Activated CD4-positive, alpha-beta T cell treated with anti-CD3 and anti-CD28 coated beads, Interleukin-2, amount 10 ng/mL, durations not matched to agents 7 days and 5 days (primary cell): ENCODE data around the gene PTPRD. TPM values are rescaled to one million over a fixed set of nuclear protein-coding genes. Genes with fewer than 3 reads are reported as not detected.
"Not testable (repeated sequence)": the region's sequence is repeated elsewhere in the genome, so short reads cannot be mapped to it uniquely, and the experiment has no call there.

Experiments used
- CTCF ChIA-PET: fragments of 350-600 bp; sonication (Branson Sonifier 250); formaldehyde crosslinking; loops from one replicate; lab custom pipeline; 2021; ENCODE audit warnings: antibody characterized with exemption; lab: Charles Lee
- POLR2A ChIA-PET: fragments of 350-600 bp; sonication (Branson Sonifier 250); formaldehyde crosslinking; loops from one replicate; lab custom pipeline; 2021; ENCODE audit warnings: antibody characterized with exemption; lab: Charles Lee
- DNase-seq: peaks from one replicate; pipeline ENCODE4 v3.0.0-alpha.2; 2020
- H3K27ac Mint-ChIP-seq: one replicate; pipeline ENCODE4 v1.8.0; 2021; ENCODE audit warnings: mild to moderate bottlenecking, moderate library complexity, mixed read lengths
- H3K27me3 Mint-ChIP-seq: one replicate; pipeline ENCODE4 v1.8.0; 2021; ENCODE audit warnings: mixed read lengths
- H3K36me3 Mint-ChIP-seq: one replicate; pipeline ENCODE4 v1.8.0; 2021; ENCODE audit warnings: low read depth, mixed read lengths
- H3K4me1 Mint-ChIP-seq: one replicate; pipeline ENCODE4 v1.8.0; 2021; ENCODE audit warnings: mixed read lengths
- H3K4me3 Mint-ChIP-seq: one replicate; pipeline ENCODE4 v1.8.0; 2021; ENCODE audit warnings: mild to moderate bottlenecking, moderate library complexity, mixed read lengths
- H3K9me3 Mint-ChIP-seq: one replicate; pipeline ENCODE4 v1.8.0; 2021; ENCODE audit warnings: mixed read lengths
- total RNA-seq, 2 experiments: library from RNA; stranded (reverse); gene quantifications; one replicate each; pipeline ENCODE4 v1.2.3, GENCODE V29; 2021

PTPRD gene
- total RNA-seq, 2 experiments from 2014 or later, result not detected

GRCh38 chr9:10443181-10443867 is 169.5 kb downstream of the PTPRD start:
- H3K36me3 Mint-ChIP-seq, result no peaks in the 10 kb centered on the region
- no peak overlapping the region for H3K4me3 Mint-ChIP-seq
- CTCF ChIA-PET, result no interaction called here

DNA sequence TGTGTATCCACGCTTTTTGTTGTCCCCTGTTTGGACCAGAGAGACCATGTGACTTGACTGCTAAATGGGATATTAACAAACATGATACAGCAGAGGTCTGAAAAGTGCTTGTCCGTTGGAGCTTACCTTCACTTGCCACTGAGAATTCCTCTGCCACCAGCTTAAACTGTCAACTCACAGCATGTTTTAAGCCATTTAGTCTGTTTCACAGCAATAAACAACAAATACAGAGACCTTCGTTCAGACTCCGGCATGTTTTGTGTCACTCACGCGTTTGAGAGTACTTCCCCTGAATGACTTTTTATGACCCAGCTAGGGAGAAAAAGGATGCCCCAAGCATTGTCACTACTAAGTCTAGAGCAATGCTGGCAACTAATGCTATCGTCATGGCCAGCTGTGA is 173.8 kb downstream of the PTPRD start:
- H3K27me3 Mint-ChIP-seq, result no peaks in the 10 kb centered on the region
- ChIA-PET POLR2A (no interaction called here), CTCF (no interaction called here)
- no peaks in the 10 kb centered on the region for H3K4me1 Mint-ChIP-seq
- H3K27ac Mint-ChIP-seq, result no peak overlapping the region
- no peak overlapping the region for H3K4me3 Mint-ChIP-seq
- H3K36me3 Mint-ChIP-seq, result no peaks in the 10 kb centered on the region
- no peak for DNase-seq
- peaks cover 3% of the 10 kb centered on the region for H3K9me3 Mint-ChIP-seq

More at GRCh38 chr9:10443181-10443867, 169.5 kb downstream of the PTPRD start:
- no peak overlapping the region for H3K27ac Mint-ChIP-seq
- DNase-seq, result no peak
- H3K9me3 Mint-ChIP-seq, result peaks cover 5% of the 10 kb centered on the region
- H3K4me1 Mint-ChIP-seq, result no peaks in the 10 kb centered on the region
- H3K27me3 Mint-ChIP-seq, result no peaks in the 10 kb centered on the region
- POLR2A ChIA-PET, result no interaction called here

- Mint-ChIP-seq H3K27ac (no peak overlapping the region), H3K4me1 (no peaks in the 10 kb centered on the region), H3K4me3 (no peak overlapping the region), H3K27me3 (no peaks in the 10 kb centered on the region), H3K36me3 (no peaks in the 10 kb centered on the region), H3K9me3 (peaks cover 4% of the 10 kb centered on the region)
- ChIA-PET CTCF (no interaction called here), POLR2A (no interaction called here)
- DNase-seq, result no peak
Observed at GRCh38 chr9:10436756-10437155, 176.0 kb downstream of the PTPRD start.

- no peak overlapping the region for H3K27ac Mint-ChIP-seq
- no peaks in the 10 kb centered on the region for H3K4me1 Mint-ChIP-seq
- H3K27me3 Mint-ChIP-seq, result no peaks in the 10 kb centered on the region
- peaks cover 4% of the 10 kb centered on the region for H3K9me3 Mint-ChIP-seq
- POLR2A ChIA-PET, result no interaction called here
- H3K36me3 Mint-ChIP-seq, result no peaks in the 10 kb centered on the region
- CTCF ChIA-PET, result no interaction called here
- no peak for DNase-seq
- no peak overlapping the region for H3K4me3 Mint-ChIP-seq
Observed at GRCh38 chr9:10434412-10434811, 178.4 kb downstream of the PTPRD start.

- H3K4me3 Mint-ChIP-seq, result no peak overlapping the region
- H3K27me3 Mint-ChIP-seq, result no peaks in the 10 kb centered on the region
- H3K4me1 Mint-ChIP-seq, result no peaks in the 10 kb centered on the region
- H3K9me3 Mint-ChIP-seq, result no peaks in the 10 kb centered on the region
- DNase-seq, result no peak
- no peak overlapping the region for H3K27ac Mint-ChIP-seq
- no peaks in the 10 kb centered on the region for H3K36me3 Mint-ChIP-seq
- ChIA-PET CTCF (no interaction called here), POLR2A (no interaction called here)
Observed at GRCh38 chr9:10411272-10411671, 201.5 kb downstream of the PTPRD start.

GRCh38 chr9:10403283-10403682 is 209.5 kb downstream of the PTPRD start:
- ChIA-PET CTCF (no interaction called here), POLR2A (no interaction called here)
- Mint-ChIP-seq H3K4me3 (no peak overlapping the region), H3K9me3 (peaks cover 6% of the 10 kb centered on the region), H3K36me3 (no peaks in the 10 kb centered on the region), H3K27ac (no peak overlapping the region), H3K27me3 (no peaks in the 10 kb centered on the region), H3K4me1 (no peaks in the 10 kb centered on the region)
- DNase-seq, result no peak

DNA sequence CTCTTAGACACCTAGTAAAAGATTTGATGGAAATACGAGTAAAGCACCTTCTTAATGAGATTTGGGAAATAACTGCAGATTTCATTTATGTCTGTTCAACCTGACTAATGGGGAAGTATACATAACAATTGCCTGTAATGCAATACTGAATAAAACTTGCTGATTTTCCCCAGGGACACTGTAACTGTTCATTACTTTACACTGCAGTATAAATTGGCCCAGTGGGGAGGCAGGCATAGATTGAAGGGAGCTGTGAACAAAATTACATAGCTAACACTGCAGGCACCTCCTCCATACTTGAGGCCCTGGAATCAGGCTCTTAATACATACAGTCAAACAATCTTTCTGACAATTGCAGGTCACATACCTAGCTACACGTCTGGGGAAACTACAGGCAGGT is 216.2 kb downstream of the PTPRD start:
- CTCF ChIA-PET, result no interaction called here
- H3K4me1 Mint-ChIP-seq, result no peaks in the 10 kb centered on the region
- H3K4me3 Mint-ChIP-seq, result no peak overlapping the region
- H3K27ac Mint-ChIP-seq, result no peak overlapping the region
- POLR2A ChIA-PET, result no interaction called here
- no peaks in the 10 kb centered on the region for H3K36me3 Mint-ChIP-seq
- no peaks in the 10 kb centered on the region for H3K27me3 Mint-ChIP-seq
- peaks cover 3% of the 10 kb centered on the region for H3K9me3 Mint-ChIP-seq
- no peak for DNase-seq

GRCh38 chr9:10387282-10387681 is 225.5 kb downstream of the PTPRD start:
- Mint-ChIP-seq H3K27ac (no peak overlapping the region), H3K4me1 (no peaks in the 10 kb centered on the region), H3K4me3 (no peak overlapping the region), H3K9me3 (no peaks in the 10 kb centered on the region), H3K27me3 (no peaks in the 10 kb centered on the region), H3K36me3 (no peaks in the 10 kb centered on the region)
- ChIA-PET POLR2A (no interaction called here), CTCF (no interaction called here)
- no peak for DNase-seq

- H3K27ac Mint-ChIP-seq, result no peak overlapping the region
- H3K9me3 Mint-ChIP-seq, result no peaks in the 10 kb centered on the region
- H3K4me3 Mint-ChIP-seq, result no peak overlapping the region
- no peaks in the 10 kb centered on the region for H3K4me1 Mint-ChIP-seq
- ChIA-PET CTCF (no interaction called here), POLR2A (no interaction called here)
- no peaks in the 10 kb centered on the region for H3K36me3 Mint-ChIP-seq
- no peaks in the 10 kb centered on the region for H3K27me3 Mint-ChIP-seq
- no peak for DNase-seq
Observed at GRCh38 chr9:10371824-10372223, 241.0 kb downstream of the PTPRD start.

GRCh38 chr9:10366171-10366779 is 246.5 kb downstream of the PTPRD start:
- Mint-ChIP-seq H3K4me3 (no peak overlapping the region), H3K9me3 (no peaks in the 10 kb centered on the region), H3K36me3 (no peaks in the 10 kb centered on the region), H3K27me3 (no peaks in the 10 kb centered on the region), H3K4me1 (no peaks in the 10 kb centered on the region), H3K27ac (no peak overlapping the region)
- no peak for DNase-seq
- ChIA-PET POLR2A (no interaction called here), CTCF (no interaction called here)

GRCh38 chr9:10354591-10354990 is 258.2 kb downstream of the PTPRD start:
- H3K4me1 Mint-ChIP-seq, result no peaks in the 10 kb centered on the region

DNA sequence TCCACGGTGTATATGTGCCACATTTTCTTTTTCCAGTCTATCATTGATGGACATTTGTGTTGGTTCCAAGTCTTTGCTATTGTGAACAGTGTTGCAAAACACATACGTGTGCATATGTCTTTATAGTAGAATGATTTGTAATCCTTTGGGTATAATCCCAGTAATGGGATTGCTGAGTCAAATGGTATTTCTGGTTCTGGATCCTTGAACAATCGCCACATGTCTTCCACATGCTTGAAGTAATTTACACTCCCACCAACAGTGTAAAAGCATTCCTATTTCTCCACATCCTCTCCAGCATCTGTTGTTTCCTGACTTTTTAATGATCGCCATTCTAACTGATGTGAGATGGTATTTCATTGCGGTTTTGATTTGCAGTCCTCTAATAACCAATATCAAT is 267.2 kb downstream of the PTPRD start:
- CTCF ChIA-PET, H3K27ac Mint-ChIP-seq, H3K27me3 Mint-ChIP-seq, H3K9me3 Mint-ChIP-seq, H3K4me1 Mint-ChIP-seq, H3K36me3 Mint-ChIP-seq, DNase-seq, POLR2A ChIA-PET, H3K4me3 Mint-ChIP-seq: not testable (repeated sequence)

More at GRCh38 chr9:10354591-10354990, 258.2 kb downstream of the PTPRD start:
- no peaks in the 10 kb centered on the region for H3K9me3 Mint-ChIP-seq
- H3K27ac Mint-ChIP-seq, result no peak overlapping the region
- POLR2A ChIA-PET, result no interaction called here
- no peaks in the 10 kb centered on the region for H3K27me3 Mint-ChIP-seq
- DNase-seq, result no peak
- no peak overlapping the region for H3K4me3 Mint-ChIP-seq
- no peaks in the 10 kb centered on the region for H3K36me3 Mint-ChIP-seq
- CTCF ChIA-PET, result no interaction called here

GRCh38 chr9:10341057-10341456 is 271.7 kb downstream of the PTPRD start:
- no peaks in the 10 kb centered on the region for H3K36me3 Mint-ChIP-seq
- POLR2A ChIA-PET, result no interaction called here
- no peak overlapping the region for H3K27ac Mint-ChIP-seq
- CTCF ChIA-PET, result no interaction called here
- no peaks in the 10 kb centered on the region for H3K4me1 Mint-ChIP-seq
- H3K4me3 Mint-ChIP-seq, result no peak overlapping the region
- H3K9me3 Mint-ChIP-seq, result no peaks in the 10 kb centered on the region
- no peaks in the 10 kb centered on the region for H3K27me3 Mint-ChIP-seq
- DNase-seq, result no peak

DNA sequence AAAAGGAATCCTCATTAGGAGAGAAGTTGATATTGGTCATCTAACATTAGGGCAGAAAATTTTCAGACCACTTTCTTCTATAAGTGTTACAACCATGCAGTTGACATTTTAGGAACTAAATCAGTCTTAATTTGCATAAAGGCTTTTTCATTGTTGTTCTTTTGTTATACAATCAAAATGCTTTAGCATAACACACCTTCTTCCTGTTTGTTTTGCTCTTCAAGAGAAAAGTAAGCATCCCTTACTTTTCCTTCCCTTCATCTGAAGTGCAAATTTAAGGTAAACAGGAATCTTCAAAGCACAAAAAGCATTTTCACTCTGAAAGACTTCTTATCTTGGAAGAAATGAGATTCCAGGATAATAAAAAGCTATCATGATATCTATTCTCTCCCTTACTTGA is 273.6 kb downstream of the PTPRD start:
- DNase-seq, result no peak
- Mint-ChIP-seq H3K4me1 (no peaks in the 10 kb centered on the region), H3K9me3 (no peaks in the 10 kb centered on the region), H3K36me3 (no peaks in the 10 kb centered on the region), H3K27ac (no peak overlapping the region), H3K4me3 (no peak overlapping the region), H3K27me3 (no peaks in the 10 kb centered on the region)
- POLR2A ChIA-PET, result no interaction called here
- CTCF ChIA-PET, result no interaction called here
